Esophagus muscularis mucosa (tissue), 4 donors: ENCODE measurements around the gene ZMYND10. TPM values are rescaled to one million over a fixed set of nuclear protein-coding genes. Genes with fewer than 3 reads are reported as not detected.
A peak's percentile ranks its signal among the peaks of the same experiment; 100 is the strongest.

Source experiments
- DNase-seq: peaks from one replicate; pipeline ENCODE4 v3.0.0-alpha.2; 2017; ENCODE audit errors: extremely low spot score
- H3K27ac ChIP-seq, 4 donors: fragments of 200-600 bp; sonication (generic); replicated peaks in 1 of 4; 1 replicate in 3 of 4; 2 replicates in 1 of 4; pipeline ENCODE4 v1.5.1; 2016 to 2019; ENCODE audit warnings: mild to moderate bottlenecking in 1 of 4
- H3K27me3 ChIP-seq, 4 donors: fragments of 200-600 bp; sonication (generic); one replicate each; pipeline versions ENCODE4 v1.5.1 to v1.6.0; 2016 to 2019
- H3K36me3 ChIP-seq, 4 donors: fragments of 200-600 bp; sonication (generic); one replicate each; pipeline ENCODE4 v1.5.1; 2016 to 2019
- H3K4me1 ChIP-seq, 4 donors: fragments of 200-600 bp; sonication (generic); one replicate each; pipeline ENCODE4 v1.5.1; 2016 to 2019
- H3K4me3 ChIP-seq, 4 donors: fragments of 200-600 bp; sonication (generic); 1 replicate in 2 of 4; 2 replicates in 2 of 4; pipeline ENCODE4 v1.5.1; 2016 to 2019; ENCODE audit warnings: mild to moderate bottlenecking in 4 of 4, moderate library complexity in 1 of 4
- H3K9me3 ChIP-seq, 4 donors: fragments of 200-600 bp; sonication (generic); 1 replicate in 3 of 4; 2 replicates in 1 of 4; pipeline ENCODE4 v1.5.1; 2016 to 2019
- EP300 ChIP-seq: sonication (generic); formaldehyde crosslinking; IDR thresholded peaks from one replicate; pipeline ENCODE4 v1.6.1; 2017; ENCODE audit warnings: antibody characterized with exemption
- POLR2A ChIP-seq: fragments of 450-650 bp; IDR thresholded peaks from one replicate; pipeline ENCODE4 v1.6.1; 2017; ENCODE audit warnings: antibody characterized with exemption, moderate library complexity, mild to moderate bottlenecking, low read depth
- POLR2AphosphoS5 ChIP-seq, 2 donors: sonication (generic); formaldehyde crosslinking; IDR thresholded peaks; one replicate each; pipeline ENCODE4 v1.6.1; 2017; ENCODE audit warnings: antibody characterized with exemption in 2 of 2
- WGBS: methylation state at CpG from one replicate; pipeline ENCODE4 v1.1.5; 2018; 5-methylcytosine and 5-hydroxymethylcytosine counted together
- intact Hi-C: fragments of 100-400 bp; cut with DNase I; formaldehyde crosslinking; loops from one replicate; pipeline ENCODE4 v1.15.1; 2023
- total RNA-seq, 4 donors: library from RNA; depleted of rRNA; stranded (reverse); fragments of >200 nt; gene quantifications; one replicate each; pipeline versions ENCODE4 v1.1.0 to v1.2.1, GENCODE V29; 2016
- TF ChIP-seq, protein P1 (sequence below), 3 experiments: fragments of 200-600 bp in 2 of 3; fragments of 450-650 bp in 1 of 3; sonication (generic) in 2 of 3; IDR thresholded peaks; one replicate each; pipeline ENCODE4 v1.5.1; 2017 to 2019; ENCODE audit warnings: antibody characterized with exemption in 3 of 3, mild to moderate bottlenecking in 2 of 3, moderate library complexity in 1 of 3

ZMYND10 gene
- total RNA-seq, 4 donors from 2014 or later: 0.50 to 0.57 (median 0.52) TPM; not detected in 1

DNA sequence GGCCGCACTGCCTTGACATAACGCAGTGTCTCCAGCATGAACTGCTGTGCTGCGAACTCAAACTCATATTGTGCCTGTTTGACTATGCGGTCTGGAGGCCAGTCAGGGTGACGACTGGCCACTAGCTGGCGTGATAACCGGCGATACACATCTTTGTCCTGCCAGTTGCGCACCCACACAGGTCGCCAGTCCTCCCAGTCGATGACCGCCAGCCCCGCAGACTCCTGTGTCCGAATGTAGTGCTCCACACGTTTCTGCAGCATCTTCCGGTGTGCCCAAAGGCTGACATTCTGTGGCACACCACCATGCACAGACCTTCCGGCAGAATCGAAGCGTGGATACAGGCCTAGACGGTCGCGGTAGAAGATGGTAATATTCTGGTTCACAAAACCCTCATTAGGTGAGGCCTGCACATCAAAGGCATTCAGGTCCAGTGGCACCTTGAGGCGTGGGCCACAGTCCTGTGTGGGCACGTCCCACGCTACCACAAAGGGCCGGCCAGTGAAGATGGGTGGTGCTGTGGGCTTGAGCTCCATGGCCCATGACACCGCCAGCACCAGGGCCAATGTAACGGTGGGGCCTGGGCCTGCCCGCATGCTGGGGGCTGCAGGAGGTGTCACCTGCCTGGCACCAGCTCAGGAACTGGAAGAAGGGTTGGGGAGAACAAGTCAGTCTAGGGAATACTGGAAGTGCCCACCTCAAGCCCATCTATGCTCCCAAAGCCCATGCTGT lies 25.5 kb downstream of the ZMYND10 start:
- Histone ChIP-seq H3K9me3 (no peaks in the 10 kb centered on the region), H3K4me1 (peaks cover 56 to 81% (median 76%) of the 10 kb centered on the region in 4 donors), H3K36me3 (peaks cover 0 to 61% (median 49%) of the 10 kb centered on the region in 4 donors), H3K27ac (peak overlapping the region; percentile 93 to 95 (median 93)), H3K4me3 (peak overlapping the region; percentile 72 to 88 (median 84)), H3K27me3 (no peaks in the 10 kb centered on the region)
- intact Hi-C loops: no loop called here
- WGBS: 79% methylated on average over 12 of the region's 29 CpGs
- TF ChIP-seq POLR2AphosphoS5 (IDR thresholded peaks at IDR 0.05): no peak
- no peak for TF ChIP-seq EP300
- no peak for TF ChIP-seq POLR2A
- TF ChIP-seq, protein P1, sequence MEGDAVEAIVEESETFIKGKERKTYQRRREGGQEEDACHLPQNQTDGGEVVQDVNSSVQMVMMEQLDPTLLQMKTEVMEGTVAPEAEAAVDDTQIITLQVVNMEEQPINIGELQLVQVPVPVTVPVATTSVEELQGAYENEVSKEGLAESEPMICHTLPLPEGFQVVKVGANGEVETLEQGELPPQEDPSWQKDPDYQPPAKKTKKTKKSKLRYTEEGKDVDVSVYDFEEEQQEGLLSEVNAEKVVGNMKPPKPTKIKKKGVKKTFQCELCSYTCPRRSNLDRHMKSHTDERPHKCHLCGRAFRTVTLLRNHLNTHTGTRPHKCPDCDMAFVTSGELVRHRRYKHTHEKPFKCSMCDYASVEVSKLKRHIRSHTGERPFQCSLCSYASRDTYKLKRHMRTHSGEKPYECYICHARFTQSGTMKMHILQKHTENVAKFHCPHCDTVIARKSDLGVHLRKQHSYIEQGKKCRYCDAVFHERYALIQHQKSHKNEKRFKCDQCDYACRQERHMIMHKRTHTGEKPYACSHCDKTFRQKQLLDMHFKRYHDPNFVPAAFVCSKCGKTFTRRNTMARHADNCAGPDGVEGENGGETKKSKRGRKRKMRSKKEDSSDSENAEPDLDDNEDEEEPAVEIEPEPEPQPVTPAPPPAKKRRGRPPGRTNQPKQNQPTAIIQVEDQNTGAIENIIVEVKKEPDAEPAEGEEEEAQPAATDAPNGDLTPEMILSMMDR (IDR thresholded peaks at IDR 0.05): no peak
- no peak for DNase-seq

DNA sequence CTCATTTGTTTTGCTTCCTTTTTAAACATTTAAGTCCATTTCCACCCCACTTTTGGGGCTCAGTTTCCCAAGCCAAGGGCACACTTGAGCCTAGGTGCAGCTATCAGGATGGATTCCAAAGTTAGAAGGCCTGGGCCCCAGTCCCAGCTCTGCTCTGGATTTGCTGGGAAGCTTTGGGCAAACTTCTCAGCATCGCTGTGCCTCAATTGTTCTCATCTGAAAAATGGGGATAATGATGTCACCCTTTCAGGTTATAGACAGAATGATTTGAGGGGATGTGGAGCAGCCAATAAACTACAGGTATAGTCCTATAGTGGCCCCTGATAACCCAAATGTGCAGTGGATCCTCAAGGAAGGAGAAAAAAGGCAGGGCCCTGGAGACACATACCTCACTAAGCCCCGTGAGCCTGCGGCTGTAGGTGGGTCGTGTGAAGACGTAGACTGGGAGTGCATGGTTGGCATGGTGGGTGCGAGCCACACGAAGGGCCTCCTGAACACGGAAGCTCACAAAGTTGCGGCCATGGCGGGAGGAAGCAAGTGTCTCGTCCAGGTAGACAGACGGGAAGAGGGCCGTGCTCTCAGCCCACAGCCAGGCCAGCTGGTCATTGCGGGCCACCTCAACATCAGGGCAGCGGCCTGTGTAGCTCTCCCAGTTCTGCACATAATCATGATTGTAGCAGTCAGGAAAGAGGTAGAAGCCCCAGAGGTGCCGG lies 26.2 kb downstream of the ZMYND10 start:
- peak overlapping the region in 3 of 4 donors; percentile 16 to 48 (median 22) for H3K27ac ChIP-seq
- intact Hi-C loops: no loop called here
- H3K27me3 ChIP-seq: no peaks in the 10 kb centered on the region
- no peaks in the 10 kb centered on the region for H3K9me3 ChIP-seq
- H3K36me3 ChIP-seq: peaks cover 0 to 64% (median 50%) of the 10 kb centered on the region in 4 donors
- TF ChIP-seq, protein P1 (IDR thresholded peaks at IDR 0.05): no peak
- TF ChIP-seq POLR2A: no peak
- no peak for TF ChIP-seq EP300
- TF ChIP-seq POLR2AphosphoS5 (IDR thresholded peaks at IDR 0.05): no peak
- peak overlapping the region; percentile 72 to 88 (median 84) for H3K4me3 ChIP-seq
- no peak for DNase-seq
- 87% methylated on average over 14 of the region's 16 CpGs for WGBS
- H3K4me1 ChIP-seq: peaks cover 49 to 82% (median 70%) of the 10 kb centered on the region in 4 donors

DNA sequence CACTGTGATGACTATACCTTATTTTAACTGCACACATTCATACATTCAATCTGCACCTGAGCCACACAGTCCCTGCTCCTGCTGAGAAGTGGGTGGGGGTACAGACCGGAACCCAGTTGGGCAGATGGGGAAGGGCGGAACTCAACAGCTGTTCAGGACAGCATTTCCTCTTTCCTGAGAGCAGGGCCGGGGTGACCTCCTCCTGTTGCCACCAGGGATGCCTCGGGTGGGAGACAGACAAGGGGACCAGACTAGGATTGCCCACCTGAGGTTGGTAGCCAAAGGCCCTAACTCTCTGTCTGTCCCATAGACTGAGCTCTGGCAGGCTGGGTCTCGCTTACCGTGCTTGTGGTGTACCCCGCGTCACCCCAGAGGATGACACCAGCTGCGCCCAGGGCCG lies 26.9 kb downstream of the ZMYND10 start:
- H3K9me3 ChIP-seq: no peaks in the 10 kb centered on the region
- WGBS: 39% methylated on average over 6 of the region's 10 CpGs
- no peaks in the 10 kb centered on the region for H3K27me3 ChIP-seq
- TF ChIP-seq POLR2A (no peak), POLR2AphosphoS5 (IDR thresholded peaks at IDR 0.05) (no peak), EP300 (no peak)
- TF ChIP-seq, protein P1 (IDR thresholded peaks at IDR 0.05): no peak
- H3K4me3 ChIP-seq: peak overlapping the region; percentile 72 to 88 (median 84)
- H3K27ac ChIP-seq: peak overlapping the region in 3 of 4 donors; percentile 16 to 48 (median 22)
- intact Hi-C loops: no loop called here
- peaks cover 0 to 65% (median 51%) of the 10 kb centered on the region in 4 donors for H3K36me3 ChIP-seq
- H3K4me1 ChIP-seq: peaks cover 44 to 77% (median 63%) of the 10 kb centered on the region in 4 donors
- DNase-seq: no peak

DNA sequence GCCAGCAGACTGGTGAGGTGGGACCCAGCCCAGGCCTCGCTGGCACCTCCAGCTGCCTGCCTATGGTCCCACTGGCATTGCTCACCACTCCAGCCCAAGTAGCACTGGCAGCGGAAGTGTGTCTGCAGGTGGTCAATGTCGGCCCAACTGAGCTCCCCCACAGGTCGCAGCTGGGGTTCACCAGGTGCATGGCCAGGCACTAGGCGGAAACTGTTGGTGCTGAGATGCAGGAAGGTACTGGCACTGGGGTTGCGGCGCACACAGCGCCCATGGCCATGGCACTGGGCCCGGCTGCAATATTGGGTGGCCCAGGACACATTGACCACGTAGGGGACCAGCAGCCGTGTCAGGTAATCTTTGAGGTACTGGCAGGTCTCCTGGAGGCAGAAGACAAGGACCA lies 27.4 kb downstream of the ZMYND10 start:
- WGBS: 82% methylated on average over 6 of the region's 11 CpGs
- peaks cover 44 to 73% (median 61%) of the 10 kb centered on the region in 4 donors for H3K4me1 ChIP-seq
- no peaks in the 10 kb centered on the region for H3K9me3 ChIP-seq
- H3K27me3 ChIP-seq: no peaks in the 10 kb centered on the region
- intact Hi-C loops: no loop called here
- peak overlapping the region; percentile 72 to 88 (median 84) for H3K4me3 ChIP-seq
- H3K27ac ChIP-seq: peak overlapping the region in 3 of 4 donors; percentile 11 to 61 (median 28)
- peaks cover 0 to 65% (median 51%) of the 10 kb centered on the region in 4 donors for H3K36me3 ChIP-seq
- DNase-seq: no peak
- TF ChIP-seq EP300: no peak
- TF ChIP-seq POLR2AphosphoS5 (IDR thresholded peaks at IDR 0.05): no peak
- TF ChIP-seq, protein P1 (IDR thresholded peaks at IDR 0.05): no peak
- no peak for TF ChIP-seq POLR2A
